Activated naive CD8-positive, alpha-beta T cell treated with anti-CD3 and anti-CD28 coated beads, Interleukin-2, amount 50 U/mL, for 24 hours (primary cell): ENCODE data around the gene CNGA1.
"Not testable (repeated sequence)": the region's sequence is repeated elsewhere in the genome, so short reads cannot be mapped to it uniquely, and the experiment has no call there.

Experiments
- ATAC-seq: fragments of 150-1000 bp; cut with Tn5 transposase; one replicate; pipeline ENCODE4 v1.10.0; 2021
- DNase-seq: peaks from one replicate; pipeline ENCODE4 v3.0.0; 2021
- H3K27ac Mint-ChIP-seq: one replicate; pipeline ENCODE4 v1.8.0; 2021; ENCODE audit warnings: mild to moderate bottlenecking, mixed read lengths
- H3K27me3 Mint-ChIP-seq: one replicate; pipeline ENCODE4 v1.8.0; 2021; ENCODE audit warnings: mixed read lengths
- H3K36me3 Mint-ChIP-seq: one replicate; pipeline ENCODE4 v1.8.0; 2021; ENCODE audit warnings: low read depth, mixed read lengths
- H3K4me1 Mint-ChIP-seq: one replicate; pipeline ENCODE4 v1.8.0; 2021; ENCODE audit warnings: mixed read lengths
- H3K4me3 Mint-ChIP-seq: one replicate; pipeline ENCODE4 v1.8.0; 2021; ENCODE audit warnings: mild to moderate bottlenecking, moderate library complexity, mixed read lengths
- H3K9me3 Mint-ChIP-seq: one replicate; pipeline ENCODE4 v1.8.0; 2021; ENCODE audit warnings: mixed read lengths

Gene CNGA1

DNA sequence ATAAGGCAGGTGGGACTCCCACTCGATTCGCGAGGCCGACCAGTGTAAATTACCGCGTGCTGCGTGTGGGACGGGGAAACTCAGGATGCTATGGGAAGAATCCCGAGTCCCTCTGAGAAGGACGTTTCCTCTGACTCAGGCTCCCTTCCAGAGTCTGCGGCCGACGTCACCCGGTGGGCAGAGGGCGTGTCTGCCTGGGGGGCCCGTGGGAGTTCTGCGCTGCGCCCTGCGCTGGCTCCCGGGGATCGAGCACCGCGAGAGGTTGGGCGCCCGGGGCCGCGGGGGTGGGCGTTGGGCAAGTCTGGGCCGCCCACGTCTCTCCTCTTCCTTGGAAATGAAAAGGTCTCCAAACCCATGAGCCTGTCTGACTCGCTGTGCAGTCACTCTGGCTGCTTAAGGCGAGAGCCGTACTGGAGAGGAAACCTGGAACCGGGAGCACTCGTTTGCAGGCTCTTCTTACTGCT, 659 bp upstream of the CNGA1 start:
- ATAC-seq: peak; percentile 65
- DNase-seq: peak; percentile 73
- Mint-ChIP-seq H3K4me1 (peaks cover 32% of the 10 kb centered on the region), H3K27me3 (peaks cover 10% of the 10 kb centered on the region), H3K27ac (peak overlapping the region; percentile 66), H3K4me3 (peak overlapping the region; percentile 82), H3K36me3 (peaks cover 3% of the 10 kb centered on the region), H3K9me3 (no peaks in the 10 kb centered on the region)

DNA sequence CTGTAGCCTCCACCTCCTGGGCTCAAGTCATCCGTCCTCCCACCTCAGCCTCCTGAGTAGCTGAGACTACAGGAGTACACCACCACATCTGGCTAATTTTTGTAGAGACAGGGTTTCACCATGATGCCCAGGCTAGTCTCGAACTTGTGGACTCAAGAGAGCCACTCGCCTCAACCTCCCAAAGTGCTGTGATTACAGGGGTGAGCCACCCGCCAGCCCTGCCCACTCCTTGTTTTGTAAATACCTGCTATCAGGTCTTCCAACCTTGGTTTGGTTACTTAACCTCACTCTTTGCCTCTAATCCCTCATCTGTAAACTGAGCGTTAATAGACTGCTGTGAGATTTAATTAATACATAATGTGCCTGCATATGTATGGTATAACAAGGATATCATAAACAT, 803 bp downstream of the CNGA1 start:
- Mint-ChIP-seq H3K4me1 (peaks cover 21% of the 10 kb centered on the region), H3K9me3 (no peaks in the 10 kb centered on the region), H3K4me3 (peak overlapping the region; percentile 82), H3K36me3 (no peaks in the 10 kb centered on the region), H3K27me3 (peaks cover 7% of the 10 kb centered on the region), H3K27ac (no peak overlapping the region)
- ATAC-seq (no peak), DNase-seq (no peak)

DNA sequence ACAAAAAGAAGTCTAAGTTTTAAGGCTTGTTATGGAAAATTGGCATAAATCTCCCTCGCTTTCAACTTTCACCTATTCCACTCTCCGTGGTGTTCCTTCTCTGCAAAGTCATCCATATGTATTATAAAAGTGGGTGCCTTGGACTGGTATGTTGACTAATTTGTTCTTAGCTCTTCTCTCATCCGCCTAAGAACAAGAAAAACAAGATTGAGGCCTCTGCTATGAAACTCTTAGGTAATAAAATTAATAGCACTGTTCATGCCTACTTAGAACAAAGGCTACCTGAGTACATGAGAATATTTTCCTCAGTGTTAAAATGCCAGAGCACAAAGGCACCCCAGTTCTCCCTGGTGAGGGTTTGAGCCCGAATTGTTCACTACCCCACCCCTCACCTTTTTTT, 1.3 kb downstream of the CNGA1 start:
- Mint-ChIP-seq H3K4me3 (no peak overlapping the region), H3K4me1 (peaks cover 17% of the 10 kb centered on the region), H3K27me3 (peaks cover 7% of the 10 kb centered on the region), H3K36me3 (no peaks in the 10 kb centered on the region), H3K27ac (no peak overlapping the region), H3K9me3 (no peaks in the 10 kb centered on the region)
- ATAC-seq: no peak
- DNase-seq: no peak

DNA sequence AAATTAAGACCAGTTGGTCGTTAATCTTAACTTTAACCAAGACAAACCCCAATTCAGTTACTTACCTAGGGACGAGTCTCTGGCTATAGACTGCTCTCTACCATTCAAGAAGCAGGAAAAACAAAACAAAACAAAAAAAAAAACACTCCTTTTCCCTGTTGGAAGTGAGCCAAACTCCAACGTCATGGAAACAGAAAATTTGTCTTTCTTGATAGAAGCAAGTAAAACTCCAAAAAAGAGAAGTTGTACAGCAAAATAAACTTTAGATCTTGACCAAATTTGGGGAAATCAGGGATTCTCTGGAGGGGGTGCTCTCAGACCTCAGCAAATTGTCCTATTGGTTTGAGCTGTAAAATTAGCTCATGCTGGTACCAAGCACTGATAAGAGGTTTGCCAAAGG, 3.7 kb downstream of the CNGA1 start:
- Mint-ChIP-seq H3K27ac (no peak overlapping the region), H3K27me3 (peaks cover 5% of the 10 kb centered on the region)

DNA sequence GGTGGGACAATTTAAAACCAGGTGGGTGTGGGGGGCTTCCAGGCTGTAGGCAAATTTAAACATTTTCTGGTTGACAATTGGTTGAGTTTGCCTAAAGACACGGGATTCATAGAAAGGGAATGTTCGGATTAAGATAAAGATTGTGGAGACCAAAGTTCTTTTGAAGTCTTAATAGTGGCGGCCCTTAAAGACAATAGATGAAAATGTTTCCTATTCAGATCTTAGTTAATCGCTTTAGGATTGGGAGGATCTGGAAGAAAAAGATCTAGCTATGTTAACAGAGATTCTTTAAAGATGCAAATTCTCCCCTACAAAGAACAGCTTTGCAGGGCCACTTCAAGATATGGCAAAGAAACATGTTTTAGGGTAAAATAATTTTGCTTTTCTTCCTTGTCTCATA, 4.8 kb downstream of the CNGA1 start:
- H3K4me1 Mint-ChIP-seq: peaks cover 6% of the 10 kb centered on the region
- ATAC-seq: no peak
- DNase-seq: no peak
- peaks cover 4% of the 10 kb centered on the region for H3K36me3 Mint-ChIP-seq
- peaks cover 5% of the 10 kb centered on the region for H3K27me3 Mint-ChIP-seq
- peaks cover 3% of the 10 kb centered on the region for H3K9me3 Mint-ChIP-seq
- H3K4me3 Mint-ChIP-seq: no peak overlapping the region
- no peak overlapping the region for H3K27ac Mint-ChIP-seq

More for the DNA sequence above, 3.7 kb downstream of the CNGA1 start:
- no peaks in the 10 kb centered on the region for H3K36me3 Mint-ChIP-seq
- DNase-seq: no peak
- H3K9me3 Mint-ChIP-seq: no peaks in the 10 kb centered on the region
- H3K4me1 Mint-ChIP-seq: peaks cover 14% of the 10 kb centered on the region
- H3K4me3 Mint-ChIP-seq: no peak overlapping the region
- no peak for ATAC-seq

DNA sequence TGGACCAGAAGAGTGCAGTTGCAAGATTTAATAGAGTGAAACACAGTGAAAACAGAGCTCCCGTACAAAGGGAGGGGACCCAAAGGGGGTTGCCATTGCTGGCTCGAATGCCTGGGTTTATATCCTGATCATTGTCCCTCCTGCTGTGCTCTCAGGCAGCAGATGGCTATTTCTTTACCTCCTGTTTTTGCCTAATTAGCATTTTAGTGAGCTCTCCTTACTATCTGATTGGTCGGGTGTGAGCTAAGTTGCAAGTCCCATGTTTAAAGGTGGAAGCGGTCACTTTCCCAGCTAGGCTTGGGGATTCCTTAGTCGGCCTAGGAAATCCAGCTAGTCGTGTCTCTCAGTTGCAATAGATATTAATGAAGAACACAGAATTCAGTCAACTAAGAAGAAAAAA, 5.6 kb downstream of the CNGA1 start:
- H3K9me3 Mint-ChIP-seq, DNase-seq, H3K4me1 Mint-ChIP-seq, H3K27me3 Mint-ChIP-seq, ATAC-seq, H3K4me3 Mint-ChIP-seq, H3K36me3 Mint-ChIP-seq, H3K27ac Mint-ChIP-seq: not testable (repeated sequence)

DNA sequence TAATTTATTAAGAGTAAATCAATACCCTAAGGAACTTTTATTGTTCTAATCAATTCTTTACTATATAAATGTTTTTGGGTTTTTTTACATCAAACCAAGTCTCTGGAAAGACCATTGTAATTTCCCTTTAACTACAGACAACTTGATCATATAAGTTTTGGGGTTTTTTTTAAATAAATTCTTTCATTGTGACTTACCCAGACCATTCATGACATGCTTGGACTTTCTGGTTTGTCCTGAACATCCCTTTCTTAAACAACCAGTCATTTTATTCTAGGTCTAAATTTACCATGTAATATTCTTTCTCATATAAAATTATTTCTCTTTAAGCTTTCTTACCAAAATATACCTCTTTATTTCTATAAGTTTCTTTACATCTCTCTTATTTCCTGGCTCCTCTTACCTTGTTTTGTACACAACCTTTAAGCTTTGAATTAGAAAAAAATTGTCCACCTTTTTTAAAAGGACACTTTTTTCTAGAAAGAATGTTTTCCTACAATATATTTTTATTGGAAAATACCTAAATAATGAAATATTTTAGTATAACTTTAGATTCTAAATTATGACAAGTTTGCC, 8.4 kb downstream of the CNGA1 start:
- Mint-ChIP-seq H3K4me1 (no peaks in the 10 kb centered on the region), H3K36me3 (peaks cover 9% of the 10 kb centered on the region)
- no peak for ATAC-seq

DNA sequence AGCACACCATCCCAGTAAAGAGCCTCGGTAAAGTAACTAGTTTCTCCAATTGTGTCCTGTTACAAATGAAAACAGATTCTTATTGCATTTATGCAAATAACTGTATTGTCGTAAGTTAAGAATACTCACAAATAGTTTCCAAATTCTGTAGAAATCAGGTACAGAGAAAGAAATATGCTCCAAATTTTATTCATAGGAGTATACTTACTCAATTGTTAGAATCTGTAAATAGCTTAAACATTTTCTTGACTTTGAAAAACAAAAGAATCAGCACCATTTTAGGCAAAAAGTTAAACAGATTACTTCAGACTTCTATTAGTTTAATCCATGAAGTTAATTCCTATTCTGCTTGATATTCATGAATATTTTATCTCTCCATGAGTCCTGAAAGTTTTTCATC, 10.7 kb downstream of the CNGA1 start:
- Mint-ChIP-seq H3K36me3 (peaks cover 9% of the 10 kb centered on the region), H3K27ac (no peak overlapping the region), H3K4me1 (no peaks in the 10 kb centered on the region), H3K27me3 (no peaks in the 10 kb centered on the region), H3K9me3 (peaks cover 12% of the 10 kb centered on the region), H3K4me3 (no peak overlapping the region)
- no peak for ATAC-seq
- no peak for DNase-seq

More for the DNA sequence above, 8.4 kb downstream of the CNGA1 start:
- Mint-ChIP-seq H3K4me3 (no peak overlapping the region), H3K27ac (no peak overlapping the region), H3K9me3 (peaks cover 12% of the 10 kb centered on the region), H3K27me3 (peaks cover 2% of the 10 kb centered on the region)
- DNase-seq: no peak

DNA sequence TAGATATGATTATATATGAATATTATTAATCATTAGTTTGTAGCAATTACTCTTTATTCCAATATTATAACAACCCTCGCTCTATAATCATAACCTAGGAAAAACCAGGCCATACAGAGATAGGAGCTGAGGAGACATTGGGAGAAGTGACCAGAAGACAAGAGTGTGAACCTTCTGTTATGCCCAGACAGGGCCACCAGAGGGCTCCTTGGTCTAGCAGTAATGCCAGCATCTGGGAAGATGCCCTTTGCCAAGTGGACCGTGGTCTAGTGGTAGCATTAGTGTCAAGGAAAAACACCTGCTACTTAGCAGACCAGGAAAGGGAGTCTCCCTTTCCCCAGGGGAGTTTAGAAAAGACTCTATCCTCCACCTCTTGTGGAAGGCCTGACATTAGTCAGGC, 12.9 kb downstream of the CNGA1 start:
- not testable (repeated sequence) for ATAC-seq, H3K4me1 Mint-ChIP-seq, H3K4me3 Mint-ChIP-seq, H3K36me3 Mint-ChIP-seq, H3K27me3 Mint-ChIP-seq, H3K27ac Mint-ChIP-seq
- H3K9me3 Mint-ChIP-seq: peaks cover 16% of the 10 kb centered on the region
- DNase-seq: peak; percentile 39

DNA sequence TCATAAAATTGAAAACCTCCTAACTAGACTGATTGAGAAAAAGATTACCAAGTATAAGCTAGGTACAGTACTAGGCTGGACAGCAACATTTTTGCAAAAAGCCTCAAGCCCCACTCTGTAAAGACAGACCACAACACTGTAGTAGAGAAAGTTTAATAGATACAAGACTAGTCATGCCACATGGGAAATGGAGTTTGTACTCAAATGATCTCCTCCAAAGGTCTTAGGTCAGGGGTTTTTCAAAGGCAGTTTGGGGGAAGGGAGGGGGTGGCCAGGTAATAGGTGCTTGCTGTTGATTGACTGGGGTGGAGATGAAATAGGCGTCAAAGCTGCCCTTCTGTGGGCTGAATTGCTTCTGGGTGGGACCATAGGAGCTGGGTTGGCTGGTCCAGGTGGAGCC, 14.2 kb downstream of the CNGA1 start:
- peaks cover 7% of the 10 kb centered on the region for H3K36me3 Mint-ChIP-seq
- no peak overlapping the region for H3K4me3 Mint-ChIP-seq
- H3K9me3 Mint-ChIP-seq: peaks cover 14% of the 10 kb centered on the region
- no peaks in the 10 kb centered on the region for H3K27me3 Mint-ChIP-seq
- no peak for ATAC-seq
- no peak for DNase-seq
- no peak overlapping the region for H3K27ac Mint-ChIP-seq
- no peaks in the 10 kb centered on the region for H3K4me1 Mint-ChIP-seq

DNA sequence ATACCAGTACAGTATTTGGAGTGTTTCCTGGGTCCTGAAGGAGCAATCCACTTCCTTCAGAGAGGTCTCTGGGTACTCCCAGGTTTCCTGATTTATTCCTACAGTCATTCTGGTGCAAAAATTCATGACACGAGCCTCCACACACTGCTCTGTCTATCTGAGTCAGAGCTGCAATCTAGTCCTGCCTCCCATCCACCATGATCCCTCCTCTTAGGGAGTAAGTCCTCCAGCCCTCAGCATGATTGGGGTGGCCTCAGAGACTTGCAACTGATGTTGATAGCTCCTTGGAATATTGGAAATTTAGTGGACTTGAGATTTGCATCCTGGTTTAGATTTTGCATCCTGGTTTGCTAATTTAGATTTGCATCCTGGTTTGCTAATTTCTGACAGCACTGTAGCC, 20.5 kb downstream of the CNGA1 start:
- Mint-ChIP-seq H3K27ac (no peak overlapping the region), H3K27me3 (no peaks in the 10 kb centered on the region)

DNA sequence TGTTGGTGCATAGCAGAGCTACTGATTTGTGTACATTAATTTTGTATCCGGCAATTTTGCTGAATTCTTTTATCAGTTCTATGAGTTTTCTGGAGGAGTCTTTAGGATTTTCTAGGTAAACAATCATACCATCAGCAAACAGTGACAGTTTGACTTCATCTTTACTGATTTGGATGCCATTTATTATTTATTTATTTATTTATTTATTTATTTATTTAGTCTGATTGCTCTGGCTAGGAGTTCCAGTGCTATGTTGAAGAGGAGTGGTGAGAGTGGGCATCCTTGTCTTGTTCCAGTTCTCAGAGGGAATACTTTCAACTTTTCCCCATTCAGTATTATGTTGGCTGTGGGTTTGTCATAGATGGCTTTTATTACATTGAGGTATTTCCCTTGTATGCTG, 24.0 kb downstream of the CNGA1 start:
- H3K36me3 Mint-ChIP-seq, H3K27ac Mint-ChIP-seq, DNase-seq, H3K4me3 Mint-ChIP-seq, ATAC-seq, H3K27me3 Mint-ChIP-seq: not testable (repeated sequence)
- H3K9me3 Mint-ChIP-seq: peaks cover 30% of the 10 kb centered on the region
- peaks cover 10% of the 10 kb centered on the region for H3K4me1 Mint-ChIP-seq

More for the DNA sequence above, 20.5 kb downstream of the CNGA1 start:
- no peak overlapping the region for H3K4me3 Mint-ChIP-seq
- H3K36me3 Mint-ChIP-seq: peaks cover 3% of the 10 kb centered on the region
- no peak for DNase-seq
- ATAC-seq: no peak
- peaks cover 10% of the 10 kb centered on the region for H3K4me1 Mint-ChIP-seq
- H3K9me3 Mint-ChIP-seq: peaks cover 14% of the 10 kb centered on the region

DNA sequence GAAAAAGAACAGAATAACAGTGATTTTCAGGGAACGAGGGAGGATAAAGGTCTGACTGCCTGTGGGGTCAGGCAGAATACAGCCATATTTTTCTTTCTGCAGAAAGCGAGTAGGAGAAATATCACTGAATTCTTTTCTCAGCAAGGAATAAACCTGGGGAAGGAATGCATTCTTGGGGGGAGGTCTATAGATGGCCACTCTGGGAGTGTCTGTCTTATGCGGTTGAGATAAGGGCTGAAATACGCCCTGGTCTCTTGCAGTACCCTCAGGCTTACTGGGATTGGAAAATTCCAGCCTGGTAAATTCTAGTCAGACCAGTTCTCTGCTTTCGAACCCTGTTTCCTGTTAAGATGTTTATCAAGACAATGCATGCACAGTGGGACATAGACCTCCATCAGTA, 26.3 kb downstream of the CNGA1 start:
- Mint-ChIP-seq H3K4me1 (peaks cover 10% of the 10 kb centered on the region), H3K27ac (no peak overlapping the region), H3K4me3 (no peak overlapping the region), H3K9me3 (peaks cover 30% of the 10 kb centered on the region), H3K36me3 (peaks cover 3% of the 10 kb centered on the region), H3K27me3 (peaks cover 2% of the 10 kb centered on the region)
- DNase-seq: no peak
- no peak for ATAC-seq

DNA sequence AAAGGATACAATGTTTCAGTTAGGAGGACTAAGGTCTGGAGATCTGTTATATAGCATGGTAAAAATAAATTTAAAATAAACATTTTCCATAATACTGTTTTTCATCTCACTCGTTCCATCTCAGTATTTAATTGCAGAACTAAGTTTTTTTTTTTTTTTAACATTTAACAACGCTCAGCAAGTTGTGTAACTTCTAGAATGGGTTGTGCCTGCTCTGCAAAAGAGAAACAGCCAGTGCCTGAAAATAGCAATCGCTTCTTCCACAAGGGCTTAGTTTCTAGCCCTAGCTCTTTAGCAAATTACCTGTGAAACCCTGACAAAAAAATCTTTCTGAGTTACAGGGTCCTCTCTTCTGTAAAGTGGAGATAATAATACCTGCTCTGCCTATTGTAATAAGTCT, 41.9 kb downstream of the CNGA1 start:
- Mint-ChIP-seq H3K9me3 (peaks cover 4% of the 10 kb centered on the region), H3K4me3 (no peak overlapping the region), H3K27ac (no peak overlapping the region), H3K36me3 (no peaks in the 10 kb centered on the region), H3K4me1 (no peaks in the 10 kb centered on the region), H3K27me3 (no peaks in the 10 kb centered on the region)
- DNase-seq (no peak), ATAC-seq (no peak)

DNA sequence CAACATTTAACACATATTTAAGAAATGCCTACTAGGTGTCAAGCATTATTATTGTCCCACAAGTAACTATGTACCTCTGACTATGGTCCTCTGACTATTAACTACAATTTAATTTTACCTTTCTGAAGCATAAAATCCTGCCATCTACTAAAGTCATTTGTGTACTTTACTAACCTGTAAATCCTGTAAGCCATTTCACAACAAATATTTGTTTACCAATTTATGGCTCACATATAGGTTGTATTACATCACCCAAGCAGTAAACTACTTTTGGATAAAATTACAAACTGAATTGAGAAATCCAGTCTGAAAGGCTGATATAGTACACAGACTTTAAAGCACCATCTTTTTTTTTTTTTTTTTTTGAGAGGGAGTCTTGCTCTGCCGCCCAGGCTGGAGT, 43.8 kb downstream of the CNGA1 start:
- no peaks in the 10 kb centered on the region for H3K36me3 Mint-ChIP-seq
- peaks cover 4% of the 10 kb centered on the region for H3K9me3 Mint-ChIP-seq
- H3K4me3 Mint-ChIP-seq: no peak overlapping the region
- no peak overlapping the region for H3K27ac Mint-ChIP-seq
- ATAC-seq: no peak
- no peak for DNase-seq
- H3K27me3 Mint-ChIP-seq: no peaks in the 10 kb centered on the region
- no peaks in the 10 kb centered on the region for H3K4me1 Mint-ChIP-seq

DNA sequence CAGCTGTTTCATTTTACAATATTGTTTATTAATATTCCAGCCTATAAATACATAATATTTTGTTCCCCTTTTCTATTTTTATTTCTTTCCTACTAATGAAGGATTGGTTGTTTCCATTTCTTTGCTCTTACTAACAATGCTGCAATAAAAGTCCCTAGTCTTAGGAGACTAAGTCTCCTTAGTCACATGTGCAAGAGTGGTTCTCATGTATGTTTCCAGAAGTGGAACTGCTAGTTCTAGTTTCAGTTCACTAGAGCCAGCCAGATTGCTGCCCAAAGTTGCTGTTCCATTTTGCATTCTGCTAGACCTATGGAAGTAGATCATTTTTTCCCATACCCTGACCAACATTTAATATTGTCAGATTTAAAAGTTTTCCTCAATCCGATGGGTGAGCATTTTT, 44.3 kb downstream of the CNGA1 start:
- no peak overlapping the region for H3K4me3 Mint-ChIP-seq
- peaks cover 4% of the 10 kb centered on the region for H3K9me3 Mint-ChIP-seq
- no peak for ATAC-seq
- no peaks in the 10 kb centered on the region for H3K36me3 Mint-ChIP-seq
- H3K4me1 Mint-ChIP-seq: no peaks in the 10 kb centered on the region
- no peak overlapping the region for H3K27ac Mint-ChIP-seq
- DNase-seq: no peak
- H3K27me3 Mint-ChIP-seq: peaks cover 2% of the 10 kb centered on the region
